Measurements from ENCODE around the gene MYL7. TPM values are rescaled to one million over a fixed set of nuclear protein-coding genes. Genes with fewer than 3 reads are reported as not detected.

Gene MYL7
- total and polyA plus RNA-seq, 2 of the 13 experiments (the other 11 are each of a cell fraction or from before 2014, with no cell fraction given): 1.8 TPM; not detected in 1

GRCh38 chr7:44100458-44101302 is 40.5 kb downstream of the MYL7 start:
- BruUV-seq (replicated peaks): no TSS peak
- intact Hi-C loops (cut with micrococcal nuclease; ENCODE audit: unreplicated experiment): no loop called here
- Histone ChIP-seq H3K27ac (ENCODE audit: extremely low read length, insufficient read depth, low read length) (peak overlapping the region; percentile 30), H3K4me2 (ENCODE audit: low read depth, low read length) (peak overlapping the region; percentile 88), H3K4me1 (ENCODE audit: insufficient read depth, low read length) (peaks cover 64% of the 10 kb centered on the region), H3K27me3 (ENCODE audit: control insufficient read depth in 1 of 2, insufficient read depth in 2 of 2, low read length in 2 of 2) (peaks cover 6 to 21% of the 10 kb centered on the region in 2 experiments; a peak in 3 of 5 replicates), H3K9me3 (ENCODE audit: low read length) (no peaks in the 10 kb centered on the region), H4K20me1 (ENCODE audit: insufficient read depth, low read length) (no peaks in the 10 kb centered on the region), H2AFZ (ENCODE audit: low read length) (peak overlapping the region; percentile 32), H3K4me3 (replicated peaks in 1 of 3; ENCODE audit: insufficient read depth in 1 of 3, low read depth in 2 of 3, low read length in 3 of 3) (peak overlapping the region; percentile 42 to 66 (median 60)), H3K9ac (ENCODE audit: insufficient read depth, low read depth, low read length) (peak overlapping the region; percentile 60), H3K79me2 (ENCODE audit: insufficient read depth, low read length) (no peaks in the 10 kb centered on the region), H3K36me3 (replicated peaks in 1 of 2; ENCODE audit: control insufficient read depth in 1 of 2, insufficient read depth in 2 of 2, low read length in 2 of 2) (no peaks in the 10 kb centered on the region)
- in situ Hi-C loops (cut with HindIII; ENCODE audit: extremely low pct_ligation_motif_present, low pct_unique_long_range_greater_than_20kb): no loop called here
- DNase-seq (ENCODE audit: low spot score): no peak
- ChIA-PET CTCF (ENCODE audit: low intra/inter-chr PET ratio, low total read pairs) (no interaction called here), POLR2A (interaction anchor here (0.9 to 1.9 kb wide), 4 partner anchors 8 to 23 kb away, joined by 4 to 7 read pairs (median 4); partner anchors contain the start of gene POLD2)
- no peak for FAIRE-seq
- ATAC-seq: peak; percentile 65
- WGBS (ENCODE audit: low lambda C conversion rate): 30% methylated on average over 6 of the region's 10 CpGs
- TF ChIP-seq, protein P1, sequence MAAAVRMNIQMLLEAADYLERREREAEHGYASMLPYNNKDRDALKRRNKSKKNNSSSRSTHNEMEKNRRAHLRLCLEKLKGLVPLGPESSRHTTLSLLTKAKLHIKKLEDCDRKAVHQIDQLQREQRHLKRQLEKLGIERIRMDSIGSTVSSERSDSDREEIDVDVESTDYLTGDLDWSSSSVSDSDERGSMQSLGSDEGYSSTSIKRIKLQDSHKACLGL (CRISPR knock-in tag; IDR thresholded peaks at IDR 0.05): 0 out of 2 replicates have a peak, but pooled peaks have one; percentile 18
- peak; percentile 20; the same call in 1 of the 2 replicates for TF ChIP-seq ZNF317 (CRISPR knock-in tag; IDR thresholded peaks at IDR 0.05)
- TF ChIP-seq CEBPG (CRISPR knock-in tag; IDR thresholded peaks at IDR 0.05): no peak
- TF ChIP-seq HIVEP1 (CRISPR knock-in tag; IDR thresholded peaks at IDR 0.05): 0 out of 2 replicates have a peak, but pooled peaks have one; percentile 41
- TF ChIP-seq KLF16 (CRISPR knock-in tag; IDR thresholded peaks at IDR 0.05): 0 out of 4 replicates have a peak, but pooled peaks of 1 of the 2 experiments have one; percentile 14
- TF ChIP-seq FOSL2 (CRISPR knock-in tag; IDR thresholded peaks at IDR 0.05): 0 out of 2 replicates have a peak, but pooled peaks have one; percentile 41
- TF ChIP-seq ZNF121 (CRISPR knock-in tag; IDR thresholded peaks at IDR 0.05): no peak; the same call in 1 of the 2 replicates
- TF ChIP-seq AHR (CRISPR knock-in tag; IDR thresholded peaks at IDR 0.05): 0 out of 2 replicates have a peak, but pooled peaks have one; percentile 9
- TF ChIP-seq, protein P2, sequence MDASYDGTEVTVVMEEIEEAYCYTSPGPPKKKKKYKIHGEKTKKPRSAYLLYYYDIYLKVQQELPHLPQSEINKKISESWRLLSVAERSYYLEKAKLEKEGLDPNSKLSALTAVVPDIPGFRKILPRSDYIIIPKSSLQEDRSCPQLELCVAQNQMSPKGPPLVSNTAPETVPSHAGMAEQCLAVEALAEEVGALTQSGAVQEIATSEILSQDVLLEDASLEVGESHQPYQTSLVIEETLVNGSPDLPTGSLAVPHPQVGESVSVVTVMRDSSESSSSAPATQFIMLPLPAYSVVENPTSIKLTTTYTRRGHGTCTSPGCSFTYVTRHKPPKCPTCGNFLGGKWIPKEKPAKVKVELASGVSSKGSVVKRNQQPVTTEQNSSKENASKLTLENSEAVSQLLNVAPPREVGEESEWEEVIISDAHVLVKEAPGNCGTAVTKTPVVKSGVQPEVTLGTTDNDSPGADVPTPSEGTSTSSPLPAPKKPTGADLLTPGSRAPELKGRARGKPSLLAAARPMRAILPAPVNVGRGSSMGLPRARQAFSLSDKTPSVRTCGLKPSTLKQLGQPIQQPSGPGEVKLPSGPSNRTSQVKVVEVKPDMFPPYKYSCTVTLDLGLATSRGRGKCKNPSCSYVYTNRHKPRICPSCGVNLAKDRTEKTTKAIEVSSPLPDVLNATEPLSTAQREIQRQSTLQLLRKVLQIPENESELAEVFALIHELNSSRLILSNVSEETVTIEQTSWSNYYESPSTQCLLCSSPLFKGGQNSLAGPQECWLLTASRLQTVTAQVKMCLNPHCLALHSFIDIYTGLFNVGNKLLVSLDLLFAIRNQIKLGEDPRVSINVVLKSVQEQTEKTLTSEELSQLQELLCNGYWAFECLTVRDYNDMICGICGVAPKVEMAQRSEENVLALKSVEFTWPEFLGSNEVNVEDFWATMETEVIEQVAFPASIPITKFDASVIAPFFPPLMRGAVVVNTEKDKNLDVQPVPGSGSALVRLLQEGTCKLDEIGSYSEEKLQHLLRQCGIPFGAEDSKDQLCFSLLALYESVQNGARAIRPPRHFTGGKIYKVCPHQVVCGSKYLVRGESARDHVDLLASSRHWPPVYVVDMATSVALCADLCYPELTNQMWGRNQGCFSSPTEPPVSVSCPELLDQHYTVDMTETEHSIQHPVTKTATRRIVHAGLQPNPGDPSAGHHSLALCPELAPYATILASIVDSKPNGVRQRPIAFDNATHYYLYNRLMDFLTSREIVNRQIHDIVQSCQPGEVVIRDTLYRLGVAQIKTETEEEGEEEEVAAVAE (CRISPR knock-in tag; IDR thresholded peaks at IDR 0.05; ENCODE audit: borderline replicate concordance): peak; percentile 37; the same call in 1 of the 2 replicates
- TF ChIP-seq KAT8 (CRISPR knock-in tag; IDR thresholded peaks at IDR 0.05): peak; percentile 79
- TF ChIP-seq GABPB1 (CRISPR knock-in tag; IDR thresholded peaks at IDR 0.05): peak; percentile 74
- TF ChIP-seq FOXA1 (IDR thresholded peaks at IDR 0.05): no peak
- TF ChIP-seq FOXA1 (CRISPR knock-in tag; IDR thresholded peaks at IDR 0.05): peak; percentile 64
- TF ChIP-seq NAIF1 (CRISPR knock-in tag; IDR thresholded peaks at IDR 0.05; ENCODE audit: borderline replicate concordance): no peak
- peak; percentile 60 for TF ChIP-seq ZFX (CRISPR knock-in tag; IDR thresholded peaks at IDR 0.05; ENCODE audit: low read depth)
- TF ChIP-seq ZNF513 (CRISPR knock-in tag; conservative IDR thresholded peaks at IDR 0.05): no peak
- TF ChIP-seq ZNF724P (CRISPR knock-in tag; IDR thresholded peaks at IDR 0.05; ENCODE audit: borderline replicate concordance): 0 out of 2 replicates have a peak, but pooled peaks have one; percentile 67
- TF ChIP-seq HMG20A (CRISPR knock-in tag; IDR thresholded peaks at IDR 0.05; ENCODE audit: borderline replicate concordance): 0 out of 2 replicates have a peak, but pooled peaks have one; percentile 21
- no peak for TF ChIP-seq GZF1 (CRISPR knock-in tag; IDR thresholded peaks at IDR 0.05)
